WERI-Rb-1 (cell line): ENCODE results near the gene MCF2L2.

ENCODE experiments used
- DNase-seq: peaks from one replicate; pipeline ENCODE4 v3.0.0-alpha.2; 2020
- H3K27ac ChIP-seq: fragments of 250-450 bp; sonication (Bioruptor Pico); 2 replicates; pipeline ENCODE4 v1.5.1; 2020; ENCODE audit warnings: mild to moderate bottlenecking, moderate library complexity
- H3K27me3 ChIP-seq: fragments of 250-450 bp; sonication (Bioruptor Pico); 2 replicates; pipeline ENCODE4 v1.5.1; 2021; ENCODE audit warnings: mild to moderate bottlenecking, low read depth, moderate library complexity; ENCODE audit not compliant: insufficient read depth, severe bottlenecking
- H3K36me3 ChIP-seq: fragments of 250-450 bp; sonication (Bioruptor Pico); 2 replicates; pipeline ENCODE4 v1.5.1; 2020; ENCODE audit warnings: mild to moderate bottlenecking, moderate library complexity
- H3K4me3 ChIP-seq: 2 replicates; pipeline ENCODE4 v1.5.1; 2011; ENCODE audit warnings: low read depth, mild to moderate bottlenecking, control low read depth, low read length
- H3K9me3 ChIP-seq: fragments of 250-450 bp; sonication (Bioruptor Pico); 2 replicates; pipeline ENCODE4 v1.5.1; 2021; ENCODE audit warnings: mild to moderate bottlenecking, moderate library complexity; ENCODE audit not compliant: severe bottlenecking
- CTCF ChIP-seq: IDR thresholded peaks from 2 replicates; pipeline ENCODE4 v1.5.1; 2011; ENCODE audit warnings: low read depth, mild to moderate bottlenecking, control low read depth, inconsistent platforms, low read length

The MCF2L2 gene

GRCh38 chr3:183188895-183189462, 239.4 kb downstream of the MCF2L2 start:
- Histone ChIP-seq H3K4me3 (no peak overlapping the region), H3K27ac (no peak overlapping the region), H3K9me3 (no peaks in the 10 kb centered on the region), H3K27me3 (no peaks in the 10 kb centered on the region), H3K36me3 (no peaks in the 10 kb centered on the region)
- peak; percentile 51 for DNase-seq
- TF ChIP-seq CTCF: peak; percentile 70

DNA sequence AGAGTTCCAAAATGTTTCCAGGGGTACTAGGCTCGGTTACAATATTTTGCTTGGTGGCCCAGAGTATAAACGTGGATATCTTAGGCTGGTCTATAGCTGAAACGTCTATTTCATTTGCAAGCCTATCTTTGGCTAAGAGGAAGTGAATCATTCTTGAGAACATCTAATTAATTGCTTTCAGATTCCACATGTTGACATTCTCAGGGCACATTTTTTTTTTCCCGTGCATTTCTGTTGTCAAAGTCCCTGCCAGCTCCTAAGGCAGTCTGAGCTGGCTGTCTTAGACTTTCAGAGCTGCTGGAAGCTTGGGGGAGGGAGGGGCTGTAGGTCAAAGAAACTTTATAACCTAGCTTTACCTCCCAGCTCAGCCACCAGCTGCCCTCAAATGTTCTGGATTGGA, 242.7 kb downstream of the MCF2L2 start:
- H3K36me3 ChIP-seq: no peaks in the 10 kb centered on the region
- no peaks in the 10 kb centered on the region for H3K27me3 ChIP-seq
- no peak for DNase-seq
- H3K27ac ChIP-seq: no peak overlapping the region
- no peak for TF ChIP-seq CTCF
- no peaks in the 10 kb centered on the region for H3K9me3 ChIP-seq
- H3K4me3 ChIP-seq: no peak overlapping the region

DNA sequence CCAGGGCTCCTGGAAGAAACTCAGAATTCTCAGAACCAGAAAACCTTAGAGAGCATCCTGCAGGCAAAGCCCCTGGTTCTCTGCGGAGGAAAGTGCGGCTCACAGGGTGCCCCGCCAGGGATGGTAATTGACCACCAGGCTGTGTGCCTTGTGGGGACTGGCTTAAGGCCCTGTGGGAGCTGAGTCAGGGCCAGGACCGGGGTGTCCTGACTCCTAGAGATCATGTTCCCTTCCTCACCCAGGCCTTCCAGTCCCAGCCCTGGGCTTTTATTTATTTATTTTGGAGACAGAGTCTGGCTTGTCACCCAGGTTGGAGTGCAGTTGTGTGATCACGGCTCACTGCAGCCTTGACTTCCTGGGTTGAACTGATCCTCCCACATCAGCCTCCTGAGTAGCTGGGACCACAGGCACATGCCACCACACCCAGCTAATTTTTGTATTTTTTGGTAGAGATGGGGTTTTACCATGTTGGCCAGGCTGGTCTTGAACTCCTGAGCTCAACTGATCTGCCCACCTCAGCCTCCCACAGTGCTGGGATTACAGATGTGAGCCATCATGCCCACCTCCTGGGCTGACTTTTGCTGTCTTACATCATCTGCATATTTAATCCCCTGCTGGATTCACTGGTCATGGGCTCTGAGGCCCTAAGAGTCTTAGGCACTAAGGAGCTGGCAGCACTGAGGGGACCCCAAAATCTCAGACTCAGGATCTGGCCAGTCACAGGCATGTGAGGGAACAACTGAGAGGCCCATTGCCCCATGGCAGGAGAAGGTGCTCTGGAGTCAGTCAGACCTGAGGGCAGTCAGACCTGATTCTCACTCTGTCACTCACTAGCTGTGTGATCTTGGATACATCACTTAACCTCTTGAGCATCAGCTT, 245.4 kb downstream of the MCF2L2 start:
- no peak for TF ChIP-seq CTCF
- Histone ChIP-seq H3K27ac (no peak overlapping the region), H3K27me3 (peaks cover 16% of the 10 kb centered on the region), H3K4me3 (no peak overlapping the region), H3K36me3 (no peaks in the 10 kb centered on the region), H3K9me3 (no peaks in the 10 kb centered on the region)
- no peak for DNase-seq

DNA sequence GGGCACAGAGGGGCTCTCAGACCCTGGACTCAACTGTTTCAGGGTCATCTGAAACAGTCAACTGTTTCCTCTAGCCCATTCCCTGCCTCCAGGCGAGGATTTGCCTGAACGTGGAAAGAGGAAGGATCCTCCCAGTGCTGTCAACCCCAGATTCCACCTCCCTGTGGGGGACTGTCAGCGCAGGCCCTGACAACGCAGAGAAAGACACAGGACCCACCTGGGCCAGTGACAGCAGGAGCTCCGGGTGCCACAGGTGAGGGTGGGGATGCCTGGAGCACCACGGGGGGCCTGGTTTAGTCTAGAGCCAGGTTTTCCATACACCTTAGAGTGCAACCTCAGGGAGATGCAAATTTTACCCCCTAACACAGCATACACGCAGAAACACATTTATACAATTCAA, 246.3 kb downstream of the MCF2L2 start:
- Histone ChIP-seq H3K27me3 (peaks cover 16% of the 10 kb centered on the region), H3K27ac (no peak overlapping the region), H3K4me3 (no peak overlapping the region), H3K36me3 (no peaks in the 10 kb centered on the region), H3K9me3 (no peaks in the 10 kb centered on the region)
- TF ChIP-seq CTCF: no peak
- no peak for DNase-seq

DNA sequence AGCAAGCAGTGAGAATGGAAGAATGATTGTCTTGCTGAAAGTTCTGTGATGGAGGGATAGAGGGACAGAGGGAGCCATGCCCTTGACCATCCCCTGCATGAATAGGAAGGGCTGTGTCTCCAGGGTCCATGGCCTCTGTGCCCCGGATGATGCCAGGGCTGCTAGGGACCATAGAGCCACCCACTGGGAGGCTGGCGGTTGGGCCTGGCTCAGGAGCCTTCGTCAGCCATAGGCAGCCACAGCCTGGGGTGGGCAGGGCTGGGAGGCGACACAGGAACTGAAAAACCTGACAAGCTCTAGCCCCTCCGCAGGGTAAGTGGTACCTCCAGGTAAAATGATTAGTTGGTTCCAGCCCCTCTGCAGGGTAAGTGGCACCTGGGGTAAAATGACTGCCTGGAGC, 246.8 kb downstream of the MCF2L2 start:
- Histone ChIP-seq H3K9me3 (no peaks in the 10 kb centered on the region), H3K4me3 (no peak overlapping the region), H3K27ac (no peak overlapping the region), H3K27me3 (peaks cover 16% of the 10 kb centered on the region), H3K36me3 (no peaks in the 10 kb centered on the region)
- TF ChIP-seq CTCF: no peak
- no peak for DNase-seq
